ENCODE measurements around the gene PIP4K2A.

The PIP4K2A gene

DNA sequence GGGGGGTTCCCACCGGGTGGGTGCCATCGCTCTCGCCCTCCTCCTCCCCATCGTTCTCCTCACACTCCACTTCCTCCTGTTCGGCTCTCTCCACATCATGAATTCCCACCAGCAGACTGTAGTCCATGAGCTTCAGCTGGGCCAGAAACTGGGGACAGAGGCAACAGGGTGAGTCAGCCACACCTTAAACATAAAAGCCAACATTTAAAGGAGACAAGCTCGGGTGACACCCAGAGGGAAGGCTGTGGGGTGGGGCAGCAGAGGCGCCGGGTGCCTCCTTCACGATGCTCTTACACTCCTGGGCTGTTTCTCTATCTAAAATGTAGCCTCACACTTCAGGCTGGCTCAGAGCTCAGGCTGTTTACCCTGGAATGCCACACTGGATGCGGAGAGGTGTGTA, 172.5 kb downstream of the PIP4K2A start:
- no peak overlapping the region for H3K4me3 ChIP-seq (ENCODE audit: low read depth, low read length)
- TF ChIP-seq, protein P1, sequence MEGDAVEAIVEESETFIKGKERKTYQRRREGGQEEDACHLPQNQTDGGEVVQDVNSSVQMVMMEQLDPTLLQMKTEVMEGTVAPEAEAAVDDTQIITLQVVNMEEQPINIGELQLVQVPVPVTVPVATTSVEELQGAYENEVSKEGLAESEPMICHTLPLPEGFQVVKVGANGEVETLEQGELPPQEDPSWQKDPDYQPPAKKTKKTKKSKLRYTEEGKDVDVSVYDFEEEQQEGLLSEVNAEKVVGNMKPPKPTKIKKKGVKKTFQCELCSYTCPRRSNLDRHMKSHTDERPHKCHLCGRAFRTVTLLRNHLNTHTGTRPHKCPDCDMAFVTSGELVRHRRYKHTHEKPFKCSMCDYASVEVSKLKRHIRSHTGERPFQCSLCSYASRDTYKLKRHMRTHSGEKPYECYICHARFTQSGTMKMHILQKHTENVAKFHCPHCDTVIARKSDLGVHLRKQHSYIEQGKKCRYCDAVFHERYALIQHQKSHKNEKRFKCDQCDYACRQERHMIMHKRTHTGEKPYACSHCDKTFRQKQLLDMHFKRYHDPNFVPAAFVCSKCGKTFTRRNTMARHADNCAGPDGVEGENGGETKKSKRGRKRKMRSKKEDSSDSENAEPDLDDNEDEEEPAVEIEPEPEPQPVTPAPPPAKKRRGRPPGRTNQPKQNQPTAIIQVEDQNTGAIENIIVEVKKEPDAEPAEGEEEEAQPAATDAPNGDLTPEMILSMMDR (IDR thresholded peaks at IDR 0.05; ENCODE audit: low read depth, low read length, missing control alignments), result no peak
- in situ Hi-C loops (cut with HindIII; ENCODE audit: low sequenced_read_pairs), result no loop called here
- DNase-seq (ENCODE audit: low read depth), result no peak

DNA sequence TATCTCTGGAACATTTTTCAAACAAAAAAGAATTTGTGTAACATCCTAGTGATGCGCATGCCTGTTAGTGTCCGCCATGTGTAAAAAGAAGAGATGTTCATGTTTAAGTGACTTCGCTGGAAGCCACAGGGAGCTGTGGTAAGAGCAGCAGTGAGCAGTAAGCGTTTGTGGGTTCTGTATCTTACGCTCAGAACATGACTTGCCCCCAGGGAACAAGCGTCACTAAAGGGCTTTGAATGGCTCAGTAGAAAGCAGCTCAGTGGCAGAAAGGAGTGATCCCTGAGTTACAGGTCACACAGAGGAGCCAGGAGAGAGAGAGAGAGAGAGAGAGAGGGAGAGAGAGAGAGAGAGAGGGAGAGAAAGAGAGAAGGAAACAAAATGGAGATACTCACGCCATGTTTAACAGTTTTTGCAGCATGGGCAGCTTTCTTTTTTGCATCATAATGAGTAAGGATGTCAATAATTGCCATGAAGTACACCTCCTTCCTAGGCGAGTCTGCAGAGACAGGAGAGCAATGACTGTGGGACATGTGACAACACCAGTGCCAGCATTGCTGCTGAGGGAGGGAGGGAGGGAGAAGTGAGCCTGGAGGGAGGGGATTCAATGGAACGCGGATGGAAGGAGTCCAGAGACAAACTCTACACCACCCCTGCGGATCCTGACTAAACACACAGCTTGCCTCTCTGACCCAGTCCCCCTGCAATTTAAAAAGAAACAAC, 174.6 kb downstream of the PIP4K2A start:
- TF ChIP-seq, protein P1 (IDR thresholded peaks at IDR 0.05; ENCODE audit: low read depth, low read length, missing control alignments), result no peak
- in situ Hi-C loops (cut with HindIII; ENCODE audit: low sequenced_read_pairs), result no loop called here
- DNase-seq (ENCODE audit: low read depth), result no peak
- no peak overlapping the region for H3K4me3 ChIP-seq (ENCODE audit: low read depth, low read length)

DNA sequence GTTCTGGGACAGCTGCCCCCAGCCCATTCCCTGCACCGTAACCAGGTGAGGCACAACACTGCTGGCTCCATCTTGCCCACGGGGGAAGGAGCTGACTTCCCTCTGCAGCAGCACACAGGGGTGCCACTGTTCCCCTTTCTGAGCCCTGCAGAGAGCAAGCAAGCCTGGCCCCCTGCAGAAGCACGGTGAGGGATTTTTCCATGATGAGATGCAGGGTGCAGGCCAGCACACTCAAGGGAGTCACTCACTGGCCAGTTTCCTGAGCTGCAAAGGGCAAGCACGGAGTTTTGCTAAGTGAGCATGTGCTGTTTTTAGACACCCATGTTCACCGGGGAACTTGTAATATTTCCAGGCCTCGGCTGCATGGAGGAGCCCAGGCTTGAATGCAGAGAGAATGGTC, 176.6 kb downstream of the PIP4K2A start:
- TF ChIP-seq, protein P1 (IDR thresholded peaks at IDR 0.05; ENCODE audit: low read depth, low read length, missing control alignments), result no peak
- in situ Hi-C loops (cut with HindIII; ENCODE audit: low sequenced_read_pairs), result no loop called here
- no peak for DNase-seq (ENCODE audit: low read depth)

DNA sequence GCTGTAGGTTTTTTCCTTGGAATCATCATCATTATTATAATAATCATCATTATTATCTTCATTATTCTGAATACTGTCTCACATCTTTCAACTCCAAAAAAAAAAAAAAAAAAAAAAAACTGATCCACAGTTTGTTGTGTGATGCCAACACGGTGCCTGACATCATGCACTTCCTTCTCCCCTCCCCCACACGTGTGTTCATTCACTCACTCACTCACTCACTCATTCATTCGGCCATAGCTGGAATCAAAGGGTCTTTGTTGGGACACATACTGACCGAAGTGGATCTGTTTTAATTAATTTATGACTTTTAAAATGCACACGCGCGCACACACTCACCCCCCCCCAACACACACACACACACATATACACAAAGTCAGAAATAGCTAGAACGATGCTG, 177.8 kb downstream of the PIP4K2A start:
- H3K4me3 ChIP-seq (ENCODE audit: low read depth, low read length), result no peak overlapping the region
- TF ChIP-seq, protein P1 (IDR thresholded peaks at IDR 0.05; ENCODE audit: low read depth, low read length, missing control alignments), result no peak
- in situ Hi-C loops (cut with HindIII; ENCODE audit: low sequenced_read_pairs), result no loop called here
- DNase-seq (ENCODE audit: low read depth), result no peak

More for the DNA sequence above, 176.6 kb downstream of the PIP4K2A start:
- H3K4me3 ChIP-seq (ENCODE audit: low read depth, low read length), result no peak overlapping the region

DNA sequence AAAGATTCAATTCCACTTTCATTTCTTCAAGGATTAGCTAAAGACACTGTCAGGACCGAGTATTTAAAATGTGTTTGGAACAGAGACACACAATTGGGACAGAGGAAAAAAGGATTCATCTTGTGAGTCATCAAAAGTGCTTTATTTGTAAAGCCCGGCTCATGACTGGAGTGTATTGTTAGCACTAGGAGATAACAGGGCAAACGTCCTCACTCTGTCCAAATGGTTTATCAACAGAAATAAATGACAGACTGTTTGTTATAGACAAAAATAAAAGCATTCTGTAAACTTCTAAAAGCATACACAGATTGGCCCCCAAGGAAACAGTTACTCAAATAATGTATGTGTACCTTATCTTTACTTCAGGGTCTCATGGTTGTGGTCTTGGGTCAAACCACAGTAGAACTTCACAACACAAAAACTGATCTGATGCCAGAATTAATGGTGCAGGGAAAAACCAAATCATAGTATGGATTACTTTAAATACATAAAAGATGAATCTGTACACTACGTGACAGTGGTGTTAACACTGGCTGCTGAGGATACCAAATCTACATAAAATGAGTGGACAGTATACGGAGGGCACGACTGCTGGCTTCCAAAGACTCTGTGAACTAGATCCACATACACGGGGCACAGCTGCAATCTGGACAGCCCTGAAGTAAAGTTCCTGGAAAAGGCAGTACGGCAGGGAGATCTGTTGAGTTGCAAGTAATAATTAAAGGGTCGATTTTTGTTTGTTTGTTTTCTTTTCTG, 179.4 kb downstream of the PIP4K2A start:
- DNase-seq (ENCODE audit: low read depth), result no peak
- H3K4me3 ChIP-seq (ENCODE audit: low read depth, low read length), result no peak overlapping the region
- in situ Hi-C loops (cut with HindIII; ENCODE audit: low sequenced_read_pairs), result no loop called here
- TF ChIP-seq, protein P1 (IDR thresholded peaks at IDR 0.05; ENCODE audit: low read depth, low read length, missing control alignments), result no peak

DNA sequence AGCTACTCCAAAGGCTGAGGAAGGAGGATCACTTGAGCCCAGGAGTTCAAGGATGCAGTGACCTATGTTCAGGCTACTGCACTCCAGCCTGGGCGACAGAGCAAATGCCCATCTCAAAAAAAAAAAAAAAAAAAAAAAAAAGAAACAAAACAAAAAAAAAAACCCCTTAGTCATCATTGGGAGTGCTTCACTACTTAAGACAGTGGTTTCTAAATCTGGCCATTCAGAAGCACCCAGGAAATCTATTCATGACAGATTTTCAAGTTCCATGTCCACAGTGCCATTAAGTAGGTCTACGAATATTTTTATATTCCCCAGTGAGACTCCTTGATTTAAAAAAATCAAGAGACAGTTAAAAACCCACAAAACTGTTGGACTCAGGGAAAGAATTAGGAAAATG, 182.9 kb downstream of the PIP4K2A start:
- in situ Hi-C loops (cut with HindIII; ENCODE audit: low sequenced_read_pairs), result no loop called here
- H3K4me3 ChIP-seq (ENCODE audit: low read depth, low read length), result no peak overlapping the region
- no peak for DNase-seq (ENCODE audit: low read depth)
- TF ChIP-seq, protein P1 (IDR thresholded peaks at IDR 0.05; ENCODE audit: low read depth, low read length, missing control alignments), result no peak
